Glomerular visceral epithelial cell (primary cell): ENCODE measurements around the gene BSCL2.
A peak's percentile ranks its signal among the peaks of the same experiment; 100 is the strongest.
"Not testable (repeated sequence)": the region's sequence is repeated elsewhere in the genome, so short reads cannot be mapped to it uniquely, and the experiment has no call there.

ENCODE experiments used
- DNase-seq: peaks from one replicate; pipeline ENCODE4 v3.0.0-alpha.2; 2016; ENCODE audit errors: extremely low spot score

BSCL2 gene

GRCh38 chr11:62688491-62688890 is 18.7 kb downstream of the BSCL2 start:
- DNase-seq: no peak

- no peak for DNase-seq
These were observed 19.5 kb downstream of the BSCL2 start for GRCh38 chr11:62687508-62688396.

- no peak for DNase-seq
These were observed 24.7 kb downstream of the BSCL2 start for GRCh38 chr11:62682518-62682917.

GRCh38 chr11:62680825-62681240 is 26.4 kb downstream of the BSCL2 start:
- DNase-seq: peak; percentile 76

- DNase-seq: peak; percentile 78
These were observed 28.2 kb downstream of the BSCL2 start, which contains the start of gene UBXN1 for GRCh38 chr11:62678770-62679696. Gene UBXN1 (minus strand): TSS chr11:62679073. CDS start chr11:62678923, 150 bp downstream.

- no peak for DNase-seq
These were observed 28.8 kb downstream of the BSCL2 start for GRCh38 chr11:62678433-62678769.

GRCh38 chr11:62677714-62678113 is 29.5 kb downstream of the BSCL2 start:
- no peak for DNase-seq

- no peak for DNase-seq
These were observed 30.1 kb downstream of the BSCL2 start for GRCh38 chr11:62677156-62677555.

- DNase-seq: no peak
These were observed 30.5 kb downstream of the BSCL2 start for GRCh38 chr11:62676698-62677097.

GRCh38 chr11:62675415-62675814 is 31.8 kb downstream of the BSCL2 start:
- DNase-seq: not testable (repeated sequence)

GRCh38 chr11:62673196-62673525 is 34.1 kb downstream of the BSCL2 start:
- no peak for DNase-seq

GRCh38 chr11:62671608-62672389 is 35.4 kb downstream of the BSCL2 start, which contains the start of the genes LBHD1 and UQCC3:
Gene LBHD1 (minus strand): TSS chr11:62672267. CDS start chr11:62670031, 2,236 bp downstream.
Gene UQCC3 (plus strand): TSS chr11:62671673. CDS start chr11:62671746, 73 bp downstream.
- peak; percentile 82 for DNase-seq

- peak; percentile 33 for DNase-seq
These were observed 36.0 kb downstream of the BSCL2 start for GRCh38 chr11:62671236-62671607.

- DNase-seq: no peak
These were observed 37.6 kb downstream of the BSCL2 start for GRCh38 chr11:62669420-62670161.

GRCh38 chr11:62667460-62667859 is 39.8 kb downstream of the BSCL2 start:
- DNase-seq: no peak

GRCh38 chr11:62666259-62666926 is 40.8 kb downstream of the BSCL2 start:
- DNase-seq: no peak

GRCh38 chr11:62665599-62666258 is 41.5 kb downstream of the BSCL2 start:
- peak; percentile 63 for DNase-seq

GRCh38 chr11:62665075-62665598 is 42.1 kb downstream of the BSCL2 start, which contains the start of the genes C11orf98 and CSKMT:
Gene C11orf98 (minus strand): TSS chr11:62665210. CDS start chr11:62665169, 41 bp downstream.
Gene CSKMT (plus strand): TSS chr11:62665312. CDS start chr11:62665880, 568 bp downstream.
- DNase-seq: peak; percentile 96

GRCh38 chr11:62664405-62665074 is 42.7 kb downstream of the BSCL2 start:
- peak; percentile 63 for DNase-seq
